HEK293T (cell line): ENCODE measurements around the gene RAB42.

ENCODE experiments used
- ARNT ChIP-seq: fragments of 450-650 bp; IDR thresholded peaks from 2 replicates; pipeline ENCODE4 v1.6.1; 2017; ENCODE audit warnings: mild to moderate bottlenecking
- FOXK2 ChIP-seq: fragments of 450-650 bp; IDR thresholded peaks from 2 replicates; pipeline ENCODE4 v1.6.1; 2016; ENCODE audit warnings: mild to moderate bottlenecking
- NFRKB ChIP-seq: fragments of 450-650 bp; IDR thresholded peaks from 2 replicates; pipeline ENCODE4 v1.6.1; 2016; ENCODE audit warnings: mild to moderate bottlenecking, moderate library complexity
- SP1 ChIP-seq: fragments of 450-650 bp; IDR thresholded peaks from 2 replicates; pipeline ENCODE4 v1.6.1; 2017
- TARDBP ChIP-seq: fragments of 450-650 bp; IDR thresholded peaks from 2 replicates; pipeline ENCODE4 v1.6.1; 2016

- TF ChIP-seq FOXK2 (no peak), TARDBP (no peak), SP1 (no peak), ARNT (no peak), NFRKB (no peak)
Observed at GRCh38 chr1:28606771-28607170, 14.7 kb downstream of the RAB42 start.
